ENCODE data around the gene PCDH9.

The PCDH9 gene

DNA sequence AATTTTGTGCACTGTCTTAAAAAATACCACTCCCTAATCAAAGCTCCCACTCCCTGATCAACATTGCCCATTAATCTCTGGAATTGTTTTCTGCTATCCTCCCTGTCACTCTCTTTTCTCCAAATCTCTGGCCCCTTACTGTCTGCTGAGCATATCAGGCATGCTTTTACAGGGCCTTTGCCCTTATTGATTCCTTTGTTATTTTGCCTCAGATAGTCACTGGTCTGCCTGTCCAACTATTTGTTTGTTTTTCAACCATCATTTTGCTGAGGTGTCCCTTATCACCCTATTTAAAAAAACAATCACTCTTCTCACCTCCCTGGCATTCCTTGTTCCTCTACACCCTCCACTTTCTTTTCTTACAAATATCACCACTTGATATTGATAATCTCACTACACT is 153.0 kb downstream of the PCDH9 start:
- DNase-seq: no peak

DNA sequence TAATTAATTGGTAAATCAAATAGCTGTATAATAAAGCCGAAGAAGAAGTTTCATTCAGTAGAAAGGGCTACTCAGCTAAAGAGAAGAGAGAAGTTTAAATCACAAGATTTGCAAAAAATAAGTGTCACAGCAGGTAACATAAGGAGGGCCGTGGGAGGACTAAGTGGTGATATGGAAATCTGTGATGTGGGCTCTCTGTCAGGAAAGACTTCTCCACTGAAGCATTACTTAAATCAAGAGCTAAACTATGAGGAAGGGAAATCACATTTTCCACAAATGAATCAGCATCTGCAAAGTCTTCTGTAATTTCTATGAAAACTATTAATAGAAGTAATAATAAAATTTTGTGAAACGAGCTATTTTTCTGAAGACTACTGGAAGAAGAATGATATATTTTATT is 153.8 kb downstream of the PCDH9 start:
- DNase-seq: no peak

DNA sequence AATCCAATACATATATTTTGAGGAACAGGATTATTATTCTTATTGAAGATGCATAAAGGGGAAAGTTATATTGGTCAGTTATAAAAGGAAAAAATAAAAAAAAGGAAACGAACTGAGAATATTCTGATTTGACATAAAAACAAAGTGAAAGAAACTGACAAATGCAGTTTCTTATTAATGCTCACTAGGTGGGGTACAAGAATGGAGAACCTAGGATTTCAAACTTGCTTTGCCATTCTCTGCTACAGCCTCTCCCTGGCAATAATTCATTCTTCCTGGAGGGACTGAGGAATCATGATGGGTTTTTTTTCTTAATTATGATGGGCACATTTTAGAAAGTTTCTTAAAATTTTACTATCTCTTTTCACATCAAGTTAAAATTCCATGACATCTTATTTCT is 154.9 kb downstream of the PCDH9 start:
- no peak for DNase-seq

DNA sequence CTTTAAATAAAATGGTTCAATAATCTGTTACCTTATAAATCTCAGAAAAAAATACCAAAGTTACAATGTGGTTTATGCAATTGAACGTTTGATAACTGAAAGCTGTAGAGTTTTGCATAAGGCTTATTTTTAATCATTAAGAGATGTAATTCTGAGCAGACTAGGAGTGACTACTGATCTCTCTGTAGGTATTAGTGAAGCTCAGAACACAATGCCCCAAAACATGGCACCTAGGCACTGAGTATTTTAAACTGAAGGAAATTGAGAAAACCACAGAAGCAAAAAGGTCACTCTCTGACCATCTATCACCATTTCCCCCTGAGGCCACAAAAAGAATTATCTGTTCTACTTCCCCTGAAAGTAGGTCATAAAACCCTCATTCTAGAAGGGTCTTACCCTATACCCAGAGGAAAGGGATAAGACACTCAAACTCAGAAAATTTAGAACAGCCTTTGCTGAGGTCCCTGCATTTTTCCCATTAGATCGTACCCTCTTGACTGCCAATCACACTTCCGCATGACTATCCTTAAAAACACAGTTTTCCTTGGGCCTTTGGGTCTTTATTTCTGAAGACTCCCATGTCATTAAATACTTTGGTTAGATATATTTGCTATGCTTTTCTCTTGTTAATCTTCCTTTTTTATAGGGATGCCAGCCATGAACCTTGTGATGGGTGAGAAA is 158.1 kb downstream of the PCDH9 start:
- no peak for DNase-seq

- no peak for DNase-seq
These were observed 159.8 kb downstream of the PCDH9 start for GRCh38 chr13:67070306-67070705.

GRCh38 chr13:67069117-67069767 is 160.9 kb downstream of the PCDH9 start:
- DNase-seq: no peak

GRCh38 chr13:67064920-67065319 is 165.2 kb downstream of the PCDH9 start:
- no peak for DNase-seq

DNA sequence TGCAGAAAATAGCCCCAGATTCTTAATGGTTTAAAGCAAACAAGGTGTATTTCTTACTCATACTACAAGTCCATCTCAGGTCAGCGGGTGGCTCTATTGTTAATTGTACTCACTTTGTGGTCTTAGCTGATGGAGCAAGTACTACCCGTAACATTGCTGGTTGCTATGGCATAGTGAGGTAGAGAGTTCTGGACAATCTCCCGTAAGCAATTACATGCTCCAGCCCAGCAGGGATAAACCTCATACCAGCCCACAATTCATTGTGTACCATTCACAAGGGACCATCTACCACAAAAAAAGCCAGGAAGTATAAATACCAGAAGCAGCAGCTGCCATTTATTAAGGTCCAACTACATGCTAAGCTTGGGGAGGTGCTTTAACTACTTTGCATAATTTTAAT is 167.1 kb downstream of the PCDH9 start:
- DNase-seq: no peak

- no peak for DNase-seq
These were observed 168.0 kb downstream of the PCDH9 start for GRCh38 chr13:67062160-67062559.

- no peak for DNase-seq
These were observed 168.4 kb downstream of the PCDH9 start for GRCh38 chr13:67061750-67062149.

GRCh38 chr13:67052550-67053490 is 177.3 kb downstream of the PCDH9 start:
- no peak for DNase-seq

DNA sequence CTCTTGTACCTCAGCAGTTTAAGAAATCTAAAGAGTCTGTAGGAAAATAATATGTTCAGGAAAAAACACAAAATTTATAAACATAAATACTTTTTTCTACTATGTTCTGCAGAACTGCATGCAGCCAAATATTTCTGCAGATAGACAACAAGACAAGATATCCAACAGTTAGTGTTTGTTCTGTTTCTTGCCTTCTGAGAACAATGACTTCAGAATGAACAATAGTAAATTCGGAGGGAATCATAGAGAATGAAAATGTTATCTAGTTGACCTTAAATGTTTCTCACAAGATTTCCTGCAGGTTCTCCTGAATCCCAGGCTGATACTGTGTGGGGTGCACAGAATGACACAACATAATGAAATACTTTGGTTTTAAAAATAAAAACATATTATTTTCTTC is 180.4 kb downstream of the PCDH9 start:
- DNase-seq: no peak

DNA sequence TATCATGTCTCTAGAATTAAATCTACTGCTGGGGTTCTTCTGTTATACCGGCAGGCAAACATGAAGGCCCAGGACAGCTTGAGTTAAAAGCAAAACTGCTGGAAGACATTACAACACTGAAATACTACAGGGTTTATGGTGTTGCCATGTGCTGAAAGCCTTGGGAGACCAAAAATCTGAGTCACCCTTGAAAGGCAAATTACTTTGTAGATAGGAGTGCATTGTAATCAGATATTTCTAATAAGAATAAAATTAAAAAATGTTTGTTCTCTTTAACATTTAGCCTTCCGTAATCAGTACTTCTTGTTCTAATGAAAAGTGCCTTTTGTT is 181.3 kb downstream of the PCDH9 start:
- DNase-seq: no peak

GRCh38 chr13:67048084-67048820 is 181.9 kb downstream of the PCDH9 start:
- DNase-seq: no peak

DNA sequence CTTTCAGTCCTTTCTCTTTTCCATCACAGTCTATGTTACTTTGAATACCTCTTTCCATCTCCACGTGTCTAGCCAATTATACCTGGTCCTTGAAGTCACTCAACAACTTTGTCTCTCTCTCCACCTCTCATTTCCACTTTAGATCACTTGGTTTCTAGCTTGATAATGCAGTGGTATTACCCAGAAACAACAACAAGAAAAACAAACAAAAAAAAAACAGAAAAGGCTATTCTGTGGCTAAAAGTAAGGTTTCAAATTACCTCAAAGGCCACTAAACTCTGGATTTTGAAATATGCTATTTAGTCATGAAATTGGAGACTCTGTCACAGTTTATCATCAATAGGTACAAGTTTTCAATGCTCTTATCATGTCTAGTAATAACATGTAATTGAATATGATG is 184.8 kb downstream of the PCDH9 start:
- DNase-seq: no peak

DNA sequence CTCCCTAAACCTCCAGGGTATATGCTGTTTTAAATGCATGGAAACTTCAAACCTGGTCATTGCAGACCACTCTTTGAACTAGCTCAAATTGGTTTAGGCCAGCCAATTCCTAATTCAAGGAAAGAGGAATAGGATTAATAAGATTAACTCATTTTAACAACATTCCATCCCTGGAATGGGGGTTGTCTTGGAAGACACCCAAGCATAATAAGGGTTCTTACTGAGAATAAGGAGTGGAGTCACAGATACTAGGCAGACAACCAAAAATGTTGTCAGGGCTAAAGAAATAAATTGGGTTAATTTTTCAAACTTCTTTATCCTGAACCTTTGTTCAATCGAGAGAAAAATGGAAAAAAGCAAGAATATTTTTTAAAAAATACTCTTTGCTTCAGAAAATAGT is 186.2 kb downstream of the PCDH9 start:
- DNase-seq: no peak

DNA sequence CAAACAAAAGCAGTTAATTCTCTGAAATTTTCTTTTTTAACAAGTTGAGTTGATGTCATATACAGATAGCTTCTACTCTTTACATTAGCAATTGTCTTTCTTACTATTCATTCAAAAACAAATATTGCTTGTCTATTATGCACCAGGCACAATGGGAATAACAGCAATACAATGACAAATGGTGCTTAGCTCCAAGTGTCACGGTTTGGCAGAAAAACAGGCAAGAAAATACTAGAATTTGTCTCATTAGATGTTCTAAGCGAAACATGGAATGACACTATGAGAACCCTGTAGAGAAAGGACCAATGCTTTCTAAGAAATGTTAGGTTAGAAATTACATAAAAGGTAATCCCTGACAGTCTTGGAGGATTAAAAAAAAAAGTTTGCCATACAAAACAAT is 187.6 kb downstream of the PCDH9 start:
- DNase-seq: no peak

DNA sequence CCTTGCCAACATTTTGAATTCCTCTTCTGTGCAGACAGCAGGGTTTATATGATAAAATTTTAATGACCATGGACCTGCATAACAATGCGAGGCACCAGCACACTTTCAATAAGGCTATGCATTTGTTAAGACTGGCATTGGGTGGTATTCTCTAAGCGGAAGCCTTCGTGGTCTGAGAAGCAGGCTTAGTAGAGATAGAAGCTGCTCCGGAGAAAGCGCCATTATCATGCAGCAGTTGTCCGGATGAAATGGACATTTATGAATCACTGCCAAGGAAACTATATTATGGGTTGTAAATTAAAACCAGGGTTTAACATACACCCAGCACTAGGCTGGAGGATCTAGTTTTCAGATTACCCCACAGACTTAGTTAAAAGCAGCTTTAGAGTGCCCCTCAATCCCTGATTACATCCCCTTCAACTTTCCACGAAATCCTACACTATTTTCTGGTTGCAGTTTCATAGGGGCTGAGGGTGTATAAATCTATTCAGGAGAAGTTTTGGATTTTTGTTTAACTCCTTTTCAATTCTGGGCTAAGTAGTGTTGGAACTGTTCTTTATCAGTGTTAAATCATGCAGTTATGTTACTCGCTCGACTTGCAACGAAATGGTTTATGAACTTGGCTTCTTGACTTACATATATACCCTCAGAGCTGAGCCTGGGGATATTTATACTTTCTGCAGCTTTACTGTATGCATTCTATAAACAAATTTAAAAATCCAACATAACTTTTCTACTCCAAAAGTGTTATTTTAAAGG is 193.3 kb downstream of the PCDH9 start:
- no peak for DNase-seq

- DNase-seq: no peak
These were observed 197.0 kb downstream of the PCDH9 start for GRCh38 chr13:67033170-67033569.

DNA sequence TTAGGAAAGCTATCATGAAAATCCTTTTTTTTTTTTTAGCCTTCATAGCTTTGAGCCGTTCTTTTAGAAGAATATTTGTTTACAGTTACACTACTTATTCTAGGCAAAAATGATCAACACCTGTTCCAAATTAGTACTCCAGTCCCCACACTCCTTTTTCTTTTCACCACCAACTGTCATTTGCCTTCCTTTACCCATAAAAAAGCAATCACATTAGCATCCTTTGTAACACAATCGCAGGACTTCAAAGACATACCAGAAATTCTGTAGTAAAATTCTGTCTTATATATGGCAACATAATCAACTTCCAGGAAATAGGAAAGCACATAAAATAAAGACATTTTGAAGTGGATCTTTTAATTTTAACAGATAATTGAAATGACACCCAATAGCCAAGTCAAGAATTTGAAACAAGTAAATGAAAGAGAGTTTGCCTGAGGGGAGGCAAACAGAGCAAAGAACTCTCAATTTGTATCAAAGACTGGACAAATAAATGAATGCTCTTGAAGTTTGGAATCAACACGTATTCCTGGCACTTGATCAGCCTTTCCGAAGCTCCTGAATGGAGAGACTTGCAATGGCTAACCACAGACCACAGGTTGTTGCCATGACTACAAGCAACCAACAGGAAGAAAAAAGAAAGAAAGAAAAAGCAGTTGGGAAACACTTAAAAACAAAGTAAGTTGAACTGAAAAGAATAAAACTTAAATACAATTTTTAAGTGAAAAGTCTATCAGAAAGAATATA is 206.8 kb downstream of the PCDH9 start:
- DNase-seq: peak; percentile 30

DNA sequence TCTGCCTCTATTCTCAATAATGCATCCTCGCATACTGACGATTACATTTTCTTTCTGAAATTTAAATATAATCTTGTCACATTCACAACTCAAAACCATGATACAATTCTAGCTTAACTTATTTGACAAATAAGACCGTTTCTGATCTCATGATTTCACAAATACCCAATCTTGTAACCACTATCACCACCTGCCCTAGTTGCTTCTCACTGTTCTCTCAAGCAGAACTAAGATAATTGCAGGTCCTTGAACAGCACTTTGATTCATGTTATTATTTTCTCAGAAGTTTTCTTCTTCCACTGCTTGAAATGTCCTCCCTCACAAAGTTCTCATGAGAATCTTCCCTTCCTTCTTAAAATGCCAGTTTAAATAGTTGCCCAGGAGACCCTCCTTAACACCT is 211.4 kb downstream of the PCDH9 start:
- no peak for DNase-seq

DNA sequence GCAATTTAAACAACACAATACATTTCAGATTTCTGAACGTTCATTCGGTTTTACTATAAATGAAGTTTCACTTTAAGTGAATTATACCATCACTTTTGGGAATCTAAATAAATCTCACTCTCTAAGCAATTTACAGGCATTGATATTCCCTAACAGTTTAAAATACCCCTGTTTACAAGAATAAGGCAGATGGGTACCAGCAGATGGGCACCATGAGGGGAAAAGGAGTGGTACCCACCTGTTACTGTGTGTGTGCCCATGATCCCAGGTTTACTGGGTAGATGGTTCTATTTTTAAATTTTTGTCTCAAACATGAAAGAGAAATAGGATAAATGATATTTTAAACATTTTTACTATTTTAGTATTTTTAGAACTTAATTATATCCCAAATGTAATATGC is 212.9 kb downstream of the PCDH9 start:
- DNase-seq: no peak
